ENCODE results near the gene SELENOI. TPM values are rescaled to one million over a fixed set of nuclear protein-coding genes. Genes with fewer than 3 reads are reported as not detected.
A peak's percentile ranks its signal among the peaks of the same experiment; 100 is the strongest.

Gene SELENOI
- polyA plus RNA-seq, 1 donor (not counting 4 experiments of a cell fraction or from before 2014, with no cell fraction given) = 38.1 TPM

DNA sequence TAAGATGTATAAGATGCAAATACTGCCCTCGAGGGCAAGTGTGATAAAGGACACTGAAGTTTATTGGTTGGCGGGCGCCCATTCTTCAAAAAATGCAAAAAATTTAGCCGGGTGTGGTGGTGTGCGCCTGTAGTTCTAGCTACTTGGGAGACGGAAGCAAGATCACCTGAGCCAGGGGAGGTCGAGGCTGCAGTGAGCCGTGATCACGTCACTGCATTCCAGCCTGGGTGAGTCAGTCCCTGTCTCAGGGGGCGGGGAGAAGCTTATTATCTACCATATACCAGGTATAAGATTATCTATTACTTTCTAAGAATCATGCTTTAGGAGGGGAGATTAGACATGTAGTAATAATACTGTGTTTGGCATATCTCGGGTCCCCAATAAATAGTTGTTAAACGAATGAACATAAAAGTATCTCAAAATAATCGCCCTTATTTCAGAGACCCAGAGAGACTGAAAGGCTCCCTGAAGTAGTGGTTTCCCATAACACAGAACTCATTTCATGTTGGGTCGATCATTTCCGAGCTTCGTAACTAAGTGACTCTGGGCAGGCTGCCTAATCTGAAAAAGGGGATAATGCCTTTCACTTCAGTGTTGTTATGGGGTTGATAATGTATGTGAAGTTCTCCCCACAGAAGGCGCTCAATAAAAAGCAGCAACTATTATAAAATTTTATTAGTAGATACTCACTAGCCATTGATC is 1.2 kb upstream of the SELENOI start:
- dilution Hi-C loops (cut with MboI; ENCODE audit: extremely low pct_ligation_motif_present, low sequenced_read_pairs) = no loop called here
- H3K27ac ChIP-seq (ENCODE audit: control insufficient read depth, insufficient read depth, low read length) = peak overlapping the region; percentile 98
- peaks cover 2% of the 10 kb centered on the region for H4K20me1 ChIP-seq (ENCODE audit: control insufficient read depth, extremely low read depth, insufficient read depth, low read length)
- DNase-seq (ENCODE audit: low read depth, low spot score) = no peak
- FAIRE-seq = peak; percentile 26
- H3K4me2 ChIP-seq (ENCODE audit: control insufficient read depth, extremely low read depth, insufficient read depth, low read depth, low read length) = peak overlapping the region; percentile 91
- H3K4me3 ChIP-seq (ENCODE audit: control insufficient read depth in 2 of 3, extremely low read depth in 1 of 3, insufficient read depth in 2 of 3, low read depth in 1 of 3, low read length in 3 of 3) = peak overlapping the region; percentile 81 to 91 (median 87)
- peaks cover 44% of the 10 kb centered on the region for H3K79me2 ChIP-seq (ENCODE audit: control insufficient read depth, insufficient read depth, low read length)
- no peaks in the 10 kb centered on the region for H3K9me1 ChIP-seq (ENCODE audit: control insufficient read depth, extremely low read depth, insufficient read depth, low read length)
- no peak for TF ChIP-seq EZH2 (IDR thresholded peaks at IDR 0.05; ENCODE audit: low read length)
- TF ChIP-seq, protein P1, sequence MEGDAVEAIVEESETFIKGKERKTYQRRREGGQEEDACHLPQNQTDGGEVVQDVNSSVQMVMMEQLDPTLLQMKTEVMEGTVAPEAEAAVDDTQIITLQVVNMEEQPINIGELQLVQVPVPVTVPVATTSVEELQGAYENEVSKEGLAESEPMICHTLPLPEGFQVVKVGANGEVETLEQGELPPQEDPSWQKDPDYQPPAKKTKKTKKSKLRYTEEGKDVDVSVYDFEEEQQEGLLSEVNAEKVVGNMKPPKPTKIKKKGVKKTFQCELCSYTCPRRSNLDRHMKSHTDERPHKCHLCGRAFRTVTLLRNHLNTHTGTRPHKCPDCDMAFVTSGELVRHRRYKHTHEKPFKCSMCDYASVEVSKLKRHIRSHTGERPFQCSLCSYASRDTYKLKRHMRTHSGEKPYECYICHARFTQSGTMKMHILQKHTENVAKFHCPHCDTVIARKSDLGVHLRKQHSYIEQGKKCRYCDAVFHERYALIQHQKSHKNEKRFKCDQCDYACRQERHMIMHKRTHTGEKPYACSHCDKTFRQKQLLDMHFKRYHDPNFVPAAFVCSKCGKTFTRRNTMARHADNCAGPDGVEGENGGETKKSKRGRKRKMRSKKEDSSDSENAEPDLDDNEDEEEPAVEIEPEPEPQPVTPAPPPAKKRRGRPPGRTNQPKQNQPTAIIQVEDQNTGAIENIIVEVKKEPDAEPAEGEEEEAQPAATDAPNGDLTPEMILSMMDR (optimal IDR thresholded peaks at IDR 0.05 in 1 of 3, IDR thresholded peaks at IDR 0.05 in 1 of 3, conservative IDR thresholded peaks at IDR 0.05 in 1 of 3; ENCODE audit: extremely low read depth in 1 of 3, insufficient read depth in 2 of 3, low read length in 3 of 3) = no peak
- peaks cover 4% of the 10 kb centered on the region for H3K9me3 ChIP-seq (ENCODE audit: control insufficient read depth, low read depth, low read length)
- no peak overlapping the region for H2AFZ ChIP-seq (ENCODE audit: control insufficient read depth, low read length)
- H3K4me1 ChIP-seq (ENCODE audit: control insufficient read depth, extremely low read depth, insufficient read depth, low read length) = peaks cover 20% of the 10 kb centered on the region
- H3K9ac ChIP-seq (ENCODE audit: control insufficient read depth, extremely low read depth, insufficient read depth, low read length) = peak overlapping the region; percentile 96
- no peaks in the 10 kb centered on the region for H3K27me3 ChIP-seq (ENCODE audit: control insufficient read depth, extremely low read depth, insufficient read depth, low read length)
- no peaks in the 10 kb centered on the region for H3K36me3 ChIP-seq (ENCODE audit: control insufficient read depth in 2 of 2, extremely low read depth in 1 of 2, insufficient read depth in 2 of 2, low read length in 2 of 2)

- peak overlapping the region; percentile 77 for H2AFZ ChIP-seq (ENCODE audit: control insufficient read depth, low read length)
- peak overlapping the region; percentile 96 for H3K9ac ChIP-seq (ENCODE audit: control insufficient read depth, extremely low read depth, insufficient read depth, low read length)
- H3K9me1 ChIP-seq (ENCODE audit: control insufficient read depth, extremely low read depth, insufficient read depth, low read length) = no peaks in the 10 kb centered on the region
- DNase-seq (ENCODE audit: low read depth, low spot score) = no peak
- peak overlapping the region; percentile 81 to 91 (median 87) for H3K4me3 ChIP-seq (ENCODE audit: control insufficient read depth in 2 of 3, extremely low read depth in 1 of 3, insufficient read depth in 2 of 3, low read depth in 1 of 3, low read length in 3 of 3)
- peaks cover 2% of the 10 kb centered on the region for H4K20me1 ChIP-seq (ENCODE audit: control insufficient read depth, extremely low read depth, insufficient read depth, low read length)
- dilution Hi-C loops (cut with MboI; ENCODE audit: extremely low pct_ligation_motif_present, low sequenced_read_pairs) = no loop called here
- peak overlapping the region; percentile 98 for H3K27ac ChIP-seq (ENCODE audit: control insufficient read depth, insufficient read depth, low read length)
- H3K9me3 ChIP-seq (ENCODE audit: control insufficient read depth, low read depth, low read length) = peaks cover 4% of the 10 kb centered on the region
- H3K27me3 ChIP-seq (ENCODE audit: control insufficient read depth, extremely low read depth, insufficient read depth, low read length) = no peaks in the 10 kb centered on the region
- peak overlapping the region; percentile 91 for H3K4me2 ChIP-seq (ENCODE audit: control insufficient read depth, extremely low read depth, insufficient read depth, low read depth, low read length)
- peaks cover 22% of the 10 kb centered on the region for H3K4me1 ChIP-seq (ENCODE audit: control insufficient read depth, extremely low read depth, insufficient read depth, low read length)
- no peak for FAIRE-seq
- TF ChIP-seq EZH2 (IDR thresholded peaks at IDR 0.05; ENCODE audit: low read length) = no peak
- TF ChIP-seq, protein P1 (optimal IDR thresholded peaks at IDR 0.05 in 1 of 3, IDR thresholded peaks at IDR 0.05 in 1 of 3, conservative IDR thresholded peaks at IDR 0.05 in 1 of 3; ENCODE audit: extremely low read depth in 1 of 3, insufficient read depth in 2 of 3, low read length in 3 of 3) = no peak
- no peaks in the 10 kb centered on the region for H3K36me3 ChIP-seq (ENCODE audit: control insufficient read depth in 2 of 2, extremely low read depth in 1 of 2, insufficient read depth in 2 of 2, low read length in 2 of 2)
- H3K79me2 ChIP-seq (ENCODE audit: control insufficient read depth, insufficient read depth, low read length) = peaks cover 48% of the 10 kb centered on the region
Measured at GRCh38 chr2:26345283-26345544, 729 bp upstream of the SELENOI start.

Data from keratinocyte (primary cell).